HFF-Myc (cell line): ENCODE measurements around the gene CDKN2AIPNL.

ENCODE experiments used
- DNase-seq: peaks from one replicate; pipeline ENCODE4 v3.0.0-alpha.2; 2011; ENCODE audit warnings: low read depth; ENCODE audit errors: extremely low read depth
- H3K4me3 ChIP-seq: replicated peaks from 2 replicates; pipeline ENCODE4 v1.5.1; 2011; ENCODE audit warnings: low read depth, mild to moderate bottlenecking, control low read depth, low read length
- CTCF ChIP-seq: IDR thresholded peaks from 2 replicates; pipeline ENCODE4 v1.5.1; 2012; ENCODE audit warnings: mild to moderate bottlenecking, low read depth, low read length, control low read depth; ENCODE audit errors: missing control alignments

The CDKN2AIPNL gene

GRCh38 chr5:134439210-134439654 lies 27.6 kb upstream of the CDKN2AIPNL start:
- TF ChIP-seq CTCF: no peak
- no peak overlapping the region for H3K4me3 ChIP-seq
- DNase-seq: peak; percentile 63

GRCh38 chr5:134438721-134439123 lies 27.0 kb upstream of the CDKN2AIPNL start:
- no peak overlapping the region for H3K4me3 ChIP-seq
- TF ChIP-seq CTCF: no peak
- no peak for DNase-seq

- DNase-seq: no peak
- no peak overlapping the region for H3K4me3 ChIP-seq
- no peak for TF ChIP-seq CTCF
Observed at GRCh38 chr5:134437847-134438581, 26.3 kb upstream of the CDKN2AIPNL start.

- H3K4me3 ChIP-seq: no peak overlapping the region
- DNase-seq: no peak
Observed at GRCh38 chr5:134437340-134437846, 25.7 kb upstream of the CDKN2AIPNL start.

GRCh38 chr5:134436523-134437339 lies 25.1 kb upstream of the CDKN2AIPNL start:
- DNase-seq: no peak
- no peak overlapping the region for H3K4me3 ChIP-seq

More at GRCh38 chr5:134437340-134437846, 25.7 kb upstream of the CDKN2AIPNL start:
- TF ChIP-seq CTCF: no peak

GRCh38 chr5:134435560-134435959 lies 23.9 kb upstream of the CDKN2AIPNL start:
- H3K4me3 ChIP-seq: no peak overlapping the region
- no peak for TF ChIP-seq CTCF
- no peak for DNase-seq

More at GRCh38 chr5:134436523-134437339, 25.1 kb upstream of the CDKN2AIPNL start:
- no peak for TF ChIP-seq CTCF
